Hindlimb muscle (tissue), 1 donor: Measurements from ENCODE around the gene C3orf20. TPM values are rescaled to one million over a fixed set of nuclear protein-coding genes. Genes with fewer than 3 reads are reported as not detected.

Experiments used
- DNase-seq: peaks from one replicate; pipeline ENCODE4 v3.0.0-alpha.2; 2013
- polyA plus RNA-seq: library from polyadenylated mRNA; unstranded; fragments of 120-200 nt; gene quantifications from one replicate; pipeline ENCODE4 v1.2.1, GENCODE V29; 2013; ENCODE audit not compliant: insufficient read length

The C3orf20 gene
- 0.08 TPM for polyA plus RNA-seq

- DNase-seq, result no peak
Observed at GRCh38 chr3:14674841-14675240, at the start of gene C3orf20. Gene C3orf20 (plus strand): TSS chr3:14675141. CDS start chr3:14682714, 7,573 bp downstream.

DNA sequence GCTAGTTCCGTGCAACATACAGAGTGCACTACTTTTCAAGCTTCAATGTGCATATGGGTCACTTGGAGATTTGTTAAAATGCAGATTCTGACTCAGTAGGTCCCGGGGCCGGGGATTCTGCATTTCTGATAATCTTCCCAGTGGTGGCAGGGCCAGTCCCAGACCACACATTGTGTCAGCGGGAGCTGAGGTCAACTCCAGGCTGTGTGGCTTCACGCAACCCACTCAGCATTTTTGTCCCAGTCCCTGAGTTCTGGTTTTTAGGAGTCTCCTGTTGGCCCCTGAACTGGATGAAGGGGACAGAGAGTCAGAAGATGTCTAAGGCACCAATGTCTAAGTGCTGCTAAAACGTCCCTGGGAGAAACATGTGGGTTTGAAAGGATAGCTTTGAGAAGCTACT, 49.5 kb upstream of the C3orf20 start:
- no peak for DNase-seq

GRCh38 chr3:14627815-14628214, 47.1 kb upstream of the C3orf20 start:
- DNase-seq, result no peak

DNA sequence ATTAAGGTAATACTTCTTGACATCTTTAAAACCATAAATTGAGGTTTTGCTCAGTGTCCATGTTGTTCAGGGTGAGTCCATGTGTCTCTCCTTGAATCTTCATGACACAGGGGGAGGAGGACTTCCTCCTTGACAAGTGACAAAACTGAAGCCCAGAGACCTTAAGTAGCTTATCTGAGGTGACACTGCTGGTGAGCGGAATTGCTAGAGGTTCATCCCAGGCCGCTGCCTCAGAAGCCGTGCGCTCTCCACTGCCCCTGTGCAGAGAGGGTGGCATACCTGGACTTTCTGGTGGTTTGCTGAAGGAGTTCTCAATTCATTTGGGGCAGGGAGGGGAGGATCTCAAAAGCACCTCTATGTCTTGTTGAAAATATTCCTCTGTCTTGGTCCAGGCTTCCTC, 46.5 kb upstream of the C3orf20 start:
- DNase-seq, result no peak

GRCh38 chr3:14630404-14631100, 44.4 kb upstream of the C3orf20 start:
- no peak for DNase-seq

DNA sequence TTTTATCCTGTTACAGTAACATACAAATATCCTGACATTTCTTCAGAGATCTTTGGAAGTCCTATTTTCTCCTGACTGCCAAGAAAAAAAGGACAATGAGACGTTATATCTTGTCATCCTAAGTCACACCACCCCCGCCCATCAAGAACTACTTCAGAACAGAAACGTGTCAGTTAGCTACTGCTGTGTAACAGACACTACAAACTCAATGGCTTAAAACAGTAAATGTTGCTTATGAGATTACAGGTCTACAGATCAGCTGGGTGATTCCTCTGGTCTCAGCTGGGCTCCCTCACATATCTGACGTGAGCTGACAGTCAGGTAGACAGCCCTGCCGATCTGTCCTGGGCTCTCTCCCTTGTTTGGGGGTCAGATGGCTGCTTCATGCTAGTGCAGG, 43.8 kb upstream of the C3orf20 start:
- no peak for DNase-seq

DNA sequence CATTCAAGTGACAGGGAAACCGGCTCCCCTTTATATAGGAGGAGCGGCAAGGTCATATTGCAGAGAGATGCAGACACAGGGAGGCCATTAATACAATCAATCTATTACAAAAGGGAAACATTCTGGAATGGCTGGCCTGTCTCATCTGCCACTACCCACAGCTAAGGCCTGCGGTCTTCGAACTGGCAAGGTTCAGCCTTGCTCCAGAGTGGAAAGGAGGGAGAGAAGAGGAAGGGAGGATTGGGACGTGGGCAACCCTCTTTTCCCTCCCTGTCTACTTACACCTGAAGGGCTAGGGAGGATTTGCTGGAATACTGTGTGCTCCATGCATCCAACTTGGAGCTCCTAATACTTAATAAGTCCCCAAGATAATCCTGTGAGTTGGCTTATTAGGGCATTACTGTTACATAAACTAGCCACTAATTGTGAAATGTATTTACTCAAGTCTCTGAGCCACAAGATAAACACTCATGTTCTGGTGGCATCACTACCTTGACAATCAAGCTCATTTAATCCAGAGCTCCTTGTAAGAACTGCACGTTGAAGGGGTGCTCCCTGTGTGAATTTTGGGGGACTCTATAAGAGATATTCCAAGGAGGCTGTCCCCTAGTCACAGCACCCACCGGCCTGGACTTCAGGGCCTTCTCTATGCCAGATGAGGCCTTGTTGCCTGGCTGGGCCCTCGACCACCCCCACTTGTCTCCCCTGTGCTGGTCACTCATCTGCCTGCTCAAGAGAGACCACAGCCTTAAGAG, 43.1 kb upstream of the C3orf20 start:
- DNase-seq, result no peak

DNA sequence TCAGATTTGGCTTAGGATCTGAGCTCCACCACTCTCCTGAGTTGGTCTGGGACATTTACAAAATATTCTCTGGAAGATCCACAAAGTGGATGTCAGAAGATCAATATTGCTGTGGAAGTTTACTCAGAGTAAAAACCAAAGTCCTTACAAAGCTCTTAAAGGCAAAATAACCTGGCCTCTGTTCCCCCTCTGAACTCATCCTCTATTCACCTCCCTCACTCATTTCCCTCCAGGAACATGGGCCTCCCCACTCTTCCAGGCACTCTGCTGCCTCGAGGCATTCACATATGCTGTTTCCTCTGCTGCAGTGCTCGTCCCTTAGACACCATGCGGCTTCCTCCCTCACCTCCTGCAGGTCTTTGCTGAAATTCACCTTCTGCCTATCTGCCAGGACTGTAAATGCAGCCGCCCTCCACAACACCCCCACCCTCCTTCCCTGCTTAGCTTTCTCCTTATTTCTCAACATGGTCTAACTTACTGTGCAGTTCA, 42.5 kb upstream of the C3orf20 start:
- no peak for DNase-seq

- DNase-seq, result no peak
Observed at GRCh38 chr3:14633417-14633816, 41.5 kb upstream of the C3orf20 start.

- peak; percentile 14 for DNase-seq
Observed at GRCh38 chr3:14633819-14634424, 41.0 kb upstream of the C3orf20 start.

- DNase-seq, result no peak
Observed at GRCh38 chr3:14634763-14635400, 40.1 kb upstream of the C3orf20 start.

DNA sequence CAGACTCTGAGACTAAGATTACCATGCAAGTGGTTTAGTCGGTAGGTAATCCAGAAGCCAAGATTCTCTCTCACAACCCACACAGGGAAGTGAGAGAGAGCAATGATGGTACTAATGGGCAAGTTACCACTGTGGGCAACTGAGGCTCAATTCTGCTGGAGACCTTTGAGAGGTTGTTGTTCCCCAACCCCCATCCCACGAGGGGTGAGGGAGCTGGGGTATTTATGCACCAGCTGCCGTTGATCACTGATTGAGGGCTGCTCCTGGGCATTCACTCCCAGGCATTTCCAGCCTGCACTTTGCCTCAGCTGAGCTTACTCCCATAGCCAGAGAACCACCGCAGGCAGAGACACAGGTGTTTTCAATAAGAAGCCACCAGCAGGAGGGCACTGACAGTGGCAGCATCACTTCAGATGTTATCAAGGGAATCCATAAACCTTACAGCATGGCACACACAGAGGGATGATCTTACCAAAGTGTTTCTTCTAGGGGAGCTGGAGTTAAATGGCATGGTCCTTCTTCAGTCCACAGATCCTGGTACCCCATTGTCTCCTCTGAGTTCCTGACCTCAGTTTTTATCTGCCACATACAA, 38.3 kb upstream of the C3orf20 start:
- DNase-seq, result no peak

GRCh38 chr3:14640157-14640562, 34.8 kb upstream of the C3orf20 start:
- DNase-seq, result no peak

DNA sequence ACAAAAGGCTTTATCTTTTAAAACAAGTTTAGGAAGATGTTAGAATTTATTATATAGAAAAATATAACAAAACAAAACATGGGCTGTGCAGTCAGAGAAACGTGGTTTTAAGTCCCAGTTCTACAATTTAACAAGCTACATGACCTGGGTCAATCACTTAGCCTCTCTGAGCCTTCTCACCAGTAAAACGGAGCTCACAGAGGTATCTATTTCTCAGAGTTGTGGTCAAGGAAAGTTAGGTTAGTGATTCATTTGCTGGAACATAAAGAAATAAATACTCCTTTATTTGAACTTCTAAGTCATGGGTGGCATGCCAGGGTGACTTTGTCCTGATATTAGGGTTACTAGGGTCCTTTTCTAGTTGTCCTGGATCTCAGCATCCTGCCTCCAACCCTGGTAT, 34.2 kb upstream of the C3orf20 start:
- DNase-seq, result no peak

GRCh38 chr3:14641346-14641745, 33.6 kb upstream of the C3orf20 start:
- no peak for DNase-seq

- no peak for DNase-seq
Observed at GRCh38 chr3:14645453-14645852, 29.5 kb upstream of the C3orf20 start.

DNA sequence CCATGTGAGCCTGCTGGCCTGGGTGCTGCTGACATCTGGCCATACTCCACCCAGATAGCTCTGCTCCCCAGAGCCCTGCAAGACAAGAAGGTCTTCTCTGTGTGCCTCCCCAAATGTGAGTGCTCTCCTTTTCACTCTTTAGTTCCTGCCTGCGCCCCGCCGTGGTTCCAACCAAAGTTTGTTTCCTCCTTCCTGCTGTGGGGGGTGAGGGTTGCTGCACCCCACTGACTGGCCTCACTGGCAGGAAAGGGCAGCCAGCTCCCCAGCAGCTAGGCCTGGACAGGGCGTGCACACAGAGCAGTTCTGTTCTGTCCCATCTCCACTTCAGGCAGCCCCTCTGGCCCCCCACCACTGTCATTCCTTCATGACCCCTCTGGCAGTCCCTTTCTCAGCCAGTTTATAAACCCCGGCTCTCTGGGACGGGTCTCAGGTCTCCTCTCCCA, 28.8 kb upstream of the C3orf20 start:
- no peak for DNase-seq

- no peak for DNase-seq
Observed at GRCh38 chr3:14646589-14647413, 28.1 kb upstream of the C3orf20 start.

DNA sequence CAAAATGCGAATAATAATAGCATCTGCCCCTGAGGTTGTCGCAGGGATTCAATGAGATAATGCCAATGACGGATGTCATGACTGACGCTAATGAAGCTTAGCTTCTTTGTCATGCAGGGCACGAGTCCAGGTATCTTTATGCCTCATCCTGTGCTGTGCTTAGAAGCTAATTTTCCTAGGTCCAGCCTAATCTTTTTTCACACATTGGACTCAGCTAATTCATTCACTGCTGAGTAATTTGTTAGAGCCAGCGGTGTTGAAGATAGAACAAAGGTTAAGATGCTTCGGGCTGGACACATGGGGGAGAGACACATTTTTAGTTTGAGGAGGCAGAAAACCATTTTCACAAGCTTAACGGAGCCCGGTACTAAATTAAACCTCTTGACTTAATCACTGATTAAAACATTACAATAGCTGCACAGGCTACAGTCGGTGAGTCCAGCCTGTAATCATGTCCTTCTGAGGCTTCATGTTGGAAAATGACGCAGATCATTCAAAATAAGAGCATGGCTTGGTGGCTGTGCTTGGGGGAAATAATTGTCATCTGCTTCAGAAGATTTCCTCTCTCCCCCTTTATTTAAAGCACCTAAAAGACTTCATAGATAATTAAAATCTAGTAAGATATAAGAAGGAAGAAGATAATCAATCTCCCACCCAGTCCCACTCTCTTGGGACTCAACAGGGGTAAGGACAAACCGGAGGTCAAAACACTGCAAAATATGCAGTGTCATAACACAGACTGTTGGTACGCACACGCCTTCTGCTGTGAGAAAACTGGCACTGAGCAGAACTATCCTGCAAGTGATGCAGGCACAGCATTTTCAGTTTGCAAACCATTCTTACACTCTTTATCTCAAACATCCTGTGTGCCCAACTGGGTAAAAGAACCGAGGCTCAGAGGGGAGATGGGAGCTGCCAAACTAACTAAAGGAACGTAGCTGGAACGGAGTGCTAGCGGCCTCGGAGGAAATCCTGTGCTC, 26.7 kb upstream of the C3orf20 start:
- DNase-seq, result no peak

- DNase-seq, result no peak
Observed at GRCh38 chr3:14649466-14649865, 25.5 kb upstream of the C3orf20 start.
